NCI-H1417 (cell line): ENCODE measurements around the gene DGKG.

Experiments
- DNase-seq, 3 experiments: peaks; one replicate each; lab custom pipeline; 2025; lab: John Stamatoyannopoulos, UW

DGKG gene

DNA sequence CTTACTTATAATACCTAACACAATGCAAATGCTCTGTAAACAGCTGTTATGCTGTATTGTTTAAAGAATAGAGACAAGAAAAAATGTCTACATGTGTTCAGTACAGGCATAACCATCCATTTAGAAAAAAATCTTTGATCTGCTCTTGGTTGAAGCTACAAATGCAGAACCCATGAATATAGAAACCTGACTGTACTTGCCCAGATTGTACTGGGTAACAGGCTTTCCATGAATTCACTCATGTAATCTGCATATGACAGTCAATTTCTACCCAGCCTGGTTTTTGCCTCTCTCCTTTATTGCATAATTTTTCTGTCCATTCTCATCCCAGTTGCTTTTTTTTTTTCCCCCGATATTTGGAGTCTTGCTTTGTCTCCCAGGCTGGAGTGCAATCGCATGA is 190.5 kb downstream of the DGKG start:
- DNase-seq: no peak

DNA sequence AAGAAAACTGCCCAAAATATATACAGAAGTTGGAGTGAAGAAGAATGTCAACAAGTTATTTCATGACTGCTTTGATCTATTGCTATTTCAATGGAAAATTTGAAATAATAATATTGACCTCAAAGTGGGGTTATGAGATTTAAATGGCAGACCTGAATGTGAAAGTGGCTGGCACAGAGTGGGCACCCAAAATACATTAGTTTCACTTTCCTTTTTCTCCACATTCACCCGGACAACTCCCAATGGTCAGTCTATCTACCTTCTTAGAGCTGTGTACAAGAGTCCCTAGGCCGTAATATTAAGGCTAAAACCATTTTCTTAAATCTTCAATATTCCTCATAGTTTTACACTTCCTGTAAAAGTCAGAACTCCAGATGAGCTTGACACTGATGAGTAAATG is 191.5 kb downstream of the DGKG start:
- DNase-seq: no peak

DNA sequence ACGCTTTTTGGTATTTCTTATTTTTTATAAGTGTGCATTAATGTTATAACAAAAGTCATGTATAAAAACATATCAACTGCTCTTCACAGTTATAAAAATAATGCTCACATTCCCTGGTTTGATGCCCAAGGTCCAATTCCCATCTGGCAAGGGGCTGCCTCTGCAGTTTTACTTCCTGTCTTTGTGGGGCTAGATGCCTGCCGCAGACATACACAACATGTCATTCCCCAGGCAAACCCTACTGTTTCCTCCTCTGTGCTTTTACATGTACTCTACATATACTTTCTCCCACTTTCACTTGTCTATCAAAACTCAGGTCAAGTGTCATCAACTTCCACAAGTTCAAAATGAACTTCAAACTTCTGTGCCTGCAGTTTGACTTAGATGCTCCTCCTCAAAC is 192.7 kb downstream of the DGKG start:
- no peak for DNase-seq

DNA sequence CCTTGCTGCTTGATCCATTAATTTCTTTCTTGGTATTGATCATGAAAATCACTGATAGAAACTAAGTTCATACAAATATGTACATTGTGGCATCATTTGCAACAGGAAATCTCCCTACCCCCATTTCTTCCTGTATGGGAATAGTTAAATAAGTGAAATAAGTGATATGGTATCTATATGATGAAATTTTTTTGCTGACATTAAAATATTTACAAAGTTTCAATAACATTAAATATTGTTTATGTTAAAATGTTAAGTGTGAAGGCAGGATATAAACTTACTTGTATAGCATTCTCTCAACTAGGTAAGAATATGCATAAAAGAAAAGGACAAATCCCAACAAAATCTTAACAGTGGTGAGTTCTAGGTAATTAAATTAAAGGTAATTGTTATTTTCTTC is 193.1 kb downstream of the DGKG start:
- DNase-seq: no peak

DNA sequence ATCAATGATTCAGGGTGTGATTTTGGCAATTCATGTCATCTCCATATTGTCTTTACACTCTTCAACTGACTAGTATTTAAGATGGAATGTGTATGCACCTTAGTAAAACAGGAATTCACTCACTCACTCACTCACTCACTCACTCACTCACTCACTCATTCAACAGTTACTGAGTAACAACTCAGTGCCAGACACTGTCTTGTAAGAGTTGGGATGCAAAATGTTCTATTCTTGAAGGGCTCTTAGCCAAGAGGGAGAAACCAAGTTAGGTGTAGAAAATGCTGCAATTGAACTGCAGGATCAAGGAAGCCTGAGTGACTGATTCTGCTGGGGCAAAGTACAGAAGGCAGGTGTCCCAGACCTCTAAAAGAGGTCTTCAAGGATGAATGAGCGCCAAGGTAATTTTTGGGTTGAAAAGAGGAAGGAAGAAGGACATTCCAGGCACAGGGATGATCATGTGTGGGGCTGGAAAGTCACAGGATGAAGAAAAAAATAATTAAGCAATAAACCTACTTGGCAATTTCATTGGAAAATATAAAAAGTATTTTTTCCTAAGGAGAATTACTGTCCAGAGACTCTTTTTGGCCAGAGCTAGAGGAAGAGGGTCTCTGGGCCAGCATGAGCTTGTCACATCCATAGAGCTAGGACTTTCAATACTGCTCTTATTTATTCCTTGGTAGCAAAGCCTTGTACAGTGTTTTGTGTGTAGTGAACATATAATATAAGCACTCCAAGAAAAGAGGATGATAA is 194.2 kb downstream of the DGKG start:
- DNase-seq: no peak

DNA sequence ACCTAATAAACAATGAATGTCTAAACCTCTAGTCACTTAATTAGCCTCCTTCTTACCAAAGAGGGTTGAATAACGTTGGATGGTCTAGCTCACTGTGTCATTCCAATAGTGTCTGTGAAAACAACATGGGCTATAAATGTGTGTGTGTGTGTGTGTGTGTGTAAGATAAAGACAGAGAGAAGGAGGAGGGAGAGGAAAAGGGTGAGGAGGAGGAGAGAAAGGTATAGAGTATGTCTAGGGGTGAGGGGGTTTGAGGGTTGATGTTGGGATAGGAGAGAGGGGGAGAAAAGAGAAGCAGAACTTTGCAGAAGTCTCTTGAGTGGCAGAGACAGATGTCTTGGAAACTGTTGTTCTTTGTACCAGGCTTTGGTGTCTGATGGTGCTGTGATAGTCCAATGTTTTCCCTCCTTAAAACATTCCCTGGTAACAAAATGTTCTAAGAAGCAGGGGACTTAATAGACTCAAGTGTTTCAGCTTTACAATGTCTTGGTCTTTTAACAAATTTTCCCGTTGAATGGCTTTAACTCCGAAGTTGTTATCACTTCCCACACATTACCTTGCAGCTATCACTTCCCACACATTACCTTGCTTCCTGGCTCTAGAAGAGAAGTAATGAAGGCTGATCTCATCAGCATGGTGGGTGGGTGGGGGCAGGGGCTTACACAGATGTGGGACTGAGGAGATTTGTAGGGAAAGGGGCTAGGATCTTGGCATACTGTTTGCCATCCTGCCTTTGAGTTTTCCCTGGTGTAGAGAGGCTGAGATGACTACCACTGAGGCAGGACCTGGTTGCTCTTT is 195.3 kb downstream of the DGKG start:
- DNase-seq: no peak

DNA sequence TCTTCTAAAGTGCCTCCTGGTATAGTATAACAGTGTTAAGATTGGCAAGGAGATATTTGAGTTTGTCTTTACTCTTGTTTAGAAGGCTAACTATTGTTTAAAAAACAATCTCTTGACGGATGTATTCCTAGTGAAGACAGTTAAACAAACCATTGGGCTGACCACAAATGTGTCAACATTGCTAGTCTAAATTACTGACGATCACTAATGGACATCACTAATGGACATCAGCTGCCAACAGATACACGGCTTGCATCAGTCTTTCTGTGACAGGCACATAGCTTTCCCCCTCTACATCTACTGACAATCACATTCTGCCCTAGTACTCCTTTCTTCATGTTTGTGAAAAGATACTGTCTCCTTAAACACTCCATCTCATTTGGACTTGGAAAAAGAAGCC is 196.0 kb downstream of the DGKG start:
- DNase-seq: peak in 1 of 3 experiments; percentile 7

DNA sequence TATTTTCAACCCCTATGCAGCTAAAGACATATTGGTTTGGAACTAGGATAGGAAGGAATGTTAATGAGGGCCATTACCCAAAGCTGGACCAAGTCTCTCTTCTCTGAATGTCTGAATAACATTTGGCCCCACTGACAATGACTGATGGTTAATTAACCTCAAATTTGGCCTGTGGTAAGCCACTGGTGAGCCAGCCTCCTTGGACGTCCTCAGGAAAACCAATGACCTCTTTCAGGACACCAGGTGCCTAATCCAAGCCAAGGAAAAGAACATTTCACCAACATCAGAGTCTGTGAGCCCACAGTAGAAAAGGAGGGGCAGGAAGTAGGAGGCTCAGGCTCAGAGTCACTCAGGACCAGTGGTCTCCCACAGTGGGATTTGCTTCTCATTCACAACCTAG is 196.7 kb downstream of the DGKG start:
- no peak for DNase-seq

DNA sequence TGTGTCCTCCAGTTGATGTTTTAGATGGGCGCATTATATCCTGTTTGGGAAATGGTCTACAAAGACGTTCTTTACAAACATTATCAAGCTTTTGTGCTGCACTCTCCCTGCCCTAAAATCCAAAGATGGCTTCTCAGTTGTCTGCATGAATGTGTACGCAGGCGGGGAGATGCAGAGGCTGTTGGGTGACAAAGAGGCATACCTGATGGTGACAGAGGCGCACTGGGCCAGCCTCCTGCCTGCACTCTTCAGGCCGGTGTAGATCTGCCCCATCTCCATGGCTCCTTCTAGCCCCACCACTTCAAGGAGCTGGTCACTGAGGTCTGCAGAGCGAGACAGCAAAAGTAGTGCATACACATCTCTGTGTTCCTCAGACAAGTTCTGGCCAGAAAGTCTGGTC is 197.3 kb downstream of the DGKG start:
- DNase-seq: no peak

DNA sequence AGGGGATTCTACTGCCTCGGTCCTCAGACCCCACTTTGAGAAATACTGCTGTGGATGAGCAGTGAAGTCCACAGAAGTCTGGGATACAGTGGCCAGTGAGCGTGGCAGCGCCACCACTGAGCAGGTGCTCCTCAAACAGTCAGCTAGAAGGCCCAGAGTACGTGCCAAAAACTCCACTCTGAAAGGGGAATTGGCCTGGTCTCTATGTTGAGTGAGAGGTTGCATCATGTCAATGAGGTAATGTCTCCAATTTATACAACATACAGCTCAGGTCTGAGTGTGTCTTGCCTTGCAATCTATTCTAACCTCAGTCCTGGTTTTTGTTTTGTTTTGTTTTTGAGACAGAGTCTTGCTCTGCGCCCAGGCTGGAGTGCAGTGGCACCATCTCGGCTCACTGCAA is 199.8 kb downstream of the DGKG start:
- no peak for DNase-seq

DNA sequence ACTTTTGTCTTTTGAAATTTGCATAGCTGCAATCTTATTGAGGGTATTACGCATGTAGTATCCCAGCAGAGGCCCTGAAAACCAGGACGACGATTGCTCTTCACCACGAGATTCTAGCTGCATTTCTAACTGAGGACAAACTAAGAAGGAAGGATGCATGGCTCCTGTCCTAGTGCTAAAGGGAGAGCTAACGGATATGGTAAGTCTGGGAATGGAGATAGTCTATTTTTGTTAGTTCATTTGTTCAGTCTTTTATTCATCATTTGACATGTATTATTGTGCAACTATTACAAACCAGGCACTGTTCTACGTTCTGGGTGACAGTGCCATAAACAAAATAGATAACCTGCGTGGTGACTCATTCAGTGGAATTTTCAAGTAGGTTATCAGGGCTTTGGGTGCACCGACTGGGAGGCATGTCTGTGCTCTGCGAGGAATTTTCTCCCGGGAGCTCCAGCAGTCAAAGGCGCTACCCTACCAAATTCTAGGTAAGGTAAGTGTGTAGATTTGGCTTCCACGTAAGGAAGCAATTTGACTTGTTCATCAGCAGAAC is 201.3 kb downstream of the DGKG start:
- no peak for DNase-seq

DNA sequence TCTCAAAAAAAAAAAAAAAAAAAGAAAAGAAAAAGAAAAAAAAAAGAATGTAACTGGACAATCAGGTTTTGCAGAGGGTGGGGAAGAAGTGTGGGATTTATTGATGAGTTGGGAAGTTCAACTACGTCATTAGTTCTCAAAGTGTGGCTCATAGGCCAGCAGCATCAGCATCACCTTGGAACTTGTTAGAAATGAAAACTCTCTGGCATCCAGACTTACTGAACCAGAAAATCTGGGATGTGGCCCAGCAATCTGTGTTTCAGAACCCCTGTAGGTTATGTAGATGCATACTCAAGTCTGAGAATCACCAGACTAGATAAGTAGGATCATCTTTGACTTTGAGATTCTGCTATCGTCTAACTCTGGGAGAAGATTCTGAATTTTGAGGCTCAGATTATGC is 207.4 kb downstream of the DGKG start:
- no peak for DNase-seq

DNA sequence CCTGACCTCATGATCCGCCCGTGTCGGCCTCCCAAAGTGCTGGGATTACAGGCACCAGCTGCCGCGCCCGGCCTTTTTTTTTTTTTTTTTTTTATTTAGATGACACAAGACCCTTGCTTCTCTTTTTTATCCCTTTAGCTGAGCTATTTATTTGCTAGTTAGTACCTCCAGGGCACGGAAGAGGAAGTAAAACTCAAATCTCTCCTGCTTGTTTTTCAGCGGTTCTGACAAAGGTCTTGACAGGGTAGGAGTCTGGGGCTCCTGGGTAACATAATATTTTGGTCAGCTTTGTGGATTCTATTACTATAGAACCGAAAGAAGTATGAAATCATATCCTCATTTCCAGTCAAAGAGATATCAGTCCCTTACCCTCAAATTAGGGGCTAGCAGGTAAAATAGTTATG is 209.1 kb downstream of the DGKG start:
- DNase-seq: no peak

DNA sequence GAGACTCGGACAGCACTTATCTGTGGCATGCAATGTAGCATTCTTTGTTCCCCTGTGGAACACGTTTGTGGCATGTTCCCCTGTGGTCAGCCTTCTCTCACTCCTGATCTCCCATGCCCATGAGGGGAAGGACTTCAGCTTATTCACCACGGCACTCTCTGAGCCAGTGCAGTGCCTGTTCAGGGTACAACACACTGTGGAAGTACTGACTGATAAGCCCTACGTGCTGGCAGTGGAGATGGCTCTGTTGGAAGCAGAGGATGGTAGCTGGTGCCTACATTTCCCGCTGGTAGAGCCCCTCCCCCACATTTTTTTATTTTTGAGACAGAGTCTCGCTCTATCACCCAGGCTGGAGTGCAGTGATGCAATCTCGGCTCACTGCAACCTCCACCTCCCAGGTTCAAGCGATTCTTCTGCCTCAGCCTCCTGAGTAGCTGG is 209.7 kb downstream of the DGKG start:
- DNase-seq: no peak

DNA sequence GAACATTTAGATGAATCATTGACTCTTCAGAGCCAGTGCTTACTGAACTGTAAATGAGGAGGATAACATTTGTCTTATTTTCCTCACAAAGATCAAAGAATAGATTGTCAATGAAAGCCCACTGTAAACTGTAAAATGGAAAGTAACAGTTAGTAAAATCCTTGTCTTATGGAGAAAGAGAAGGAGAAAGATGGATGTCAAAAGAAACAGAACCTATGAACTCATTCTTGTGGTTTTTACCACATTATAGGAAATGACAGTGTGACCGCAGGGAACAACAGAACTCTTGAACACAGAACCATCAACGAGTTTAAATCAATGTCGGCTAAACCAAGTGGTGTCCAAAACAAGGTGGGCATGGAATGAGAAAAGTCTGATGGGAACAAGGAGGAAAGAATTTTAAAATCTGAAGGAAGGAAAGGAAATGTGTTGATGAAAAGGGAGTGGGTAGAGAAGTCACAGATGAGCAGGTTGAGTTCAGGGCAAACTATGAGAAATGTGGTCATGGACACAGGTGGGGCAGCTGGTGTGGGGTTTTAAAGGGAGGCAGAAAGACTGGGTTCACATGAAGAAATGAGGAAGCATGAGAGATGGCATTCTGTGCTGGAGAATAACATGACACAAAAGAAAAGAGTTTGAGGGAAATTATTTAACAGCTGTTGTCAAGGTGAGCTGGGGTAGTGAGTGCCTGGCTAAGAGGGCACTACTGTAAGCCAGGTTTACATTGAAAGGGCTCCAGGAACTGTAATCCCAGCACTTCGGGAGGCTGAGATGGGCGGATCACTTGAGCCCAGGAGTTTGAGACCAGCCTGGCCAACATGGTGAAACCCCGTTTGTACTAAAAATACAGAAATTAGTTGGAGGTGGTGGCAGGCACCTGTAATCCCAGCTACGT is 210.7 kb downstream of the DGKG start:
- DNase-seq: no peak

DNA sequence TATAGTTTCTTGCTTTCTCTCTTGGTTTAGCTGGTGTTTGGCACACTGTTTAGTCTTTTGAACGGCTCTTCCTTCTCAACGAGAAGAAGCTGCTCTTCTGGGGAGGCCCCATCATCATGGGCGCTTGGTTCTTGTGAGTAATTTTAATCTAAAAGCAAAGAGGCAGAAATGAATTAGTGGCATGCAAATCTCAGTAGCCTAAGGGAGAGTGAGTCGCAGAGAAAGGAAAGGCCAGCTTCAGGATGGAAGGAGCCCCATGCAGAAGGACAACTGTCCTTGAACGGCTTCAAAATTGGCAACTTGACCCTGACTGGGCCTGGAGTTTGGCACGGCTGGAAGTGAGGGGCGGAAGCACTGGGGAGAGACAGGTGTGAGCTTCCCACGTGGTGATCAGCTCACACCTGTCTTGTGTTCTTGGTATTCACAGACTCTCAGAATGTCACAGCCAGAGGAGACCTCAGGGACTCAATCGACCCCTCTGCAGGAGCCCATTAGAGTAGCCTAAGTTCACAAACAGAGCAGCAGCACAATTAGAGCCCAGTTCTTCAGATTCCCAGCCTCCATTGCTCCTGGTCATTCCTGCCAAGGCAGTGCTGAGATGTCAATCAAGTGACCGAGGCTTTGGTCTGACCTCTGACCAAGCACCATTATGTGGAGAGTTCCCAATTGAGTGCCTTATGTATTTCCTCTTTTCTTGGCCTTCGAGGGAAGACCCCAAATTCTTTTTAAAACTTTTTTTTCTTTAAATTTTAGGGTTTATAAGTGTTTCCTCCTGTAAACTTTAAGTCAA is 211.8 kb downstream of the DGKG start:
- peak in 1 of 3 experiments; percentile 8 for DNase-seq

DNA sequence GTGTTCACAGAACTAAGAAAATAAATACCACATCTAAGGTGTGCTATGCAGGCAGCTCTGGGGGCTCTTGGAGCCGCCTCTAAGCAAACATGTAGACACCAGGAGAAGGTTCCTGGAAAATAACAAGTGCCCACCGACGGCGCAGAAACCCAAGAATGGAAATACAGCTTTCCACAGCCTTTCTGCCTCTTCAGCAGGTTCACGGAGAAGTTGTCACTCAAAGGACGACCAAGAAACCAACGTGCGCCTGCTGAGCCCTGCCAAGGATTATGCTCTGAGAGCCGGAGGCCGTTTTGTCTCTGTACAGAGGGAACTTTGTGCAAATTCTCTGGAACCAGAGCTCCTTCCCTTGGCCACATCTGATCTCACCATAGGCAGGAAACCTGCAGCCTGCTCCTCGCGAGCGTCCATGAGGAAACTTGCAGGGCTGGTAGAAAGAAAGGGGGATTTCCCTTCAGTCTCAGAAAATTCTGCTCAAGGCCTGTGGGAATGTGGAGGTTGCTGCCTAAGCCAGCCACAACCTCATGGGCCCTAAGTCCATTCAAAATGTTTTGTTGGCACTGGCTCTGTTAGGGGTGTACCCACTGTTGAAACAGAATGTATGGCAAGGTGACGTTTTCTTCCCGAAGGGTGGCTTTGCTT is 212.6 kb downstream of the DGKG start:
- DNase-seq: no peak

DNA sequence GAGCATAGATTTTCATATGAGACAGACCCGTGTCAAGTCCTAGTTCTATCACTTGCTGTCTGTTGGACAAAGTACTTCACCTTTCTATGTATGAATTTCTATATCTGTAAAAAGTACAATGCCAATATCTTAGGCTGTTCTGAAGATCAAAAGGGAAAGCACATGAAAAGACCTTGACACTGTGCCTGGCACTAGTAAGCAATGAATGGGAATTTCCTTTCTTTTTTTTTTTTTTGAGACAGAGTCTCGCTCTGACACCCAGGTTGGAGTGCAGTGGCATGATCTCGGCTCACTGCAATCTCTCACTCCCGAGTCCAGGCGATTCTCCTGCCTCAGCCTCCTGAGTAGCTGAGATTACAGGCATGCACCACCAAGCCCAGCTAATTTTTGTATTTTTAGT is 217.8 kb downstream of the DGKG start:
- no peak for DNase-seq

DNA sequence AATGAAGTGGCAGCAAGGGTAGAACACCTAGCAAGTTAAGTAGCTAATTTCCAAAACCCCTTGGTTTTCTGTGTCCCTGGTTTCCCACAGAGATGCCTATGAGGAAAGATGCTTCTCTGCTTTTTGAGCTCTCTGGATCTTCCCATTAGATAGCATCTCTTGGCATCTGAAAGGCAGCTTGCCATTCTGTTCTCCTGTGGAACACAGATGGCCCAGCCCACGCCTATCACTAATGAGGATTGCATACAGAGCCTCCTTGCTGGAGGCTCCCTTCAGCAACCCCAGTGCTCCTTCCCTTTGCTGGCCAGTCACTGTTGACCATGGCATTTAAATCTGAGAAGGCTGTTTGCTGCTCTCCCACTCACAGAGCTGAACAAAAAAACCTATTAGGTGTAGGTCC is 218.8 kb downstream of the DGKG start:
- no peak for DNase-seq

DNA sequence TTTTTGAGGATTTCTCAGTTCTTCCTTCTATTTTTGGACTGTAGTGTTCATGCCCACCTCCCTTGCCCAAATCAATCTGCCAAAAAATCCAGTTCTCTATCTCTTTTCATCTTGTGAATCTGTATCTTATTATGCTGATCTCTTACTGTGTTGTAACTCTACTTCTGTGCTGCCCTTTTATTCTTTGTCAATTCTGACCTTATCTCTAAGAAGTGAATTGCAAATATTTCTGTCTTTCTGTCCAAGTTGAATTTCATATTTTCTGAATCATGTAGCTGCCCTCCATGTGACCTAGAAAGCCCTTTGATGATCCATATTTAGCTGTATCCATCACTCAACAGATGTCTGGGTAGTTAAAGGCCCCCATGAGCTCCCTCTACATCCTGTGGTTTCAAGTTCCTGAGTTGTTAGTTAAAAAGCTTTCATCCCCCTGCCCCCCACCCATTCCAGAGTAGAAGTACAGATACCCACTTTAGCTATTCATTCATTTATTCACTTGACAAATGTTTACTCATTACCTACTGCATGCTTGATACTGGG is 219.6 kb downstream of the DGKG start:
- no peak for DNase-seq

DNA sequence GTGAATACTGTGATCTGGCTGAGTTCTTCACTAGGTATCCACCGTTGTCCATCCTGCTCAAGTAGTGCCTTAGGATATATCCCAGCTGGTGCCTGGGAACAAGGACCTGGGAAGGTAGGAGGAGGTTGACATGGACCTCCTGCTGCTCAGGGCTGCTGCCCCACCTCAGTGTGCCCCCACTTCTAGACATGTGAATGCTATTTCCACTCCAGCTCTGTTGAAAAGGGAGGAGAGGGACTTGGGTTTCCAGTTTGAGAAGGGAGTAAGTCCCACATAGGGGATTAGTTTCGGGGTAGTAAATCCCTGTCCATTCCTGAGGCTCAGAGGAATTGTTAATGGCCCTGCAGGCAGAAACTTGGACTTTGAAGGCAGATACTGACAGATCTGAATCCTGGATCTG is 220.2 kb downstream of the DGKG start:
- DNase-seq: no peak
